A673 (cell line): ENCODE data around the gene DIP2B. TPM values are rescaled to one million over a fixed set of nuclear protein-coding genes. Genes with fewer than 3 reads are reported as not detected.

Source experiments
- BruUV-seq: library from RNA; stranded (reverse); fragments of 400-500 nt; replicated peaks from 2 replicates; lab custom pipeline; 2021; lab: Mats Ljungman, UMichigan
- CTCF ChIA-PET: fragments of 300-600 bp; sonication (Branson Sonifier 250); formaldehyde crosslinking; loops from one replicate; lab custom pipeline; 2022; ENCODE audit warnings: antibody characterized with exemption; lab: Charles Lee
- POLR2A ChIA-PET: fragments of 300-600 bp; sonication (Branson Sonifier 250); formaldehyde crosslinking; loops from one replicate; lab custom pipeline; 2022; ENCODE audit warnings: antibody characterized with exemption; ENCODE audit not compliant: low non-redundant PET; lab: Charles Lee
- DNase-seq: peaks from one replicate; pipeline ENCODE4 v3.0.0-alpha.2; 2015; ENCODE audit warnings: low spot score
- H3K27ac ChIP-seq: fragments of 200-600 bp; sonication (generic); 2 replicates; pipeline ENCODE4 v1.5.1; 2016; ENCODE audit warnings: mixed run types, low read depth, mild to moderate bottlenecking, mixed read lengths, antibody characterized with exemption, low read length; ENCODE audit not compliant: poor library complexity, severe bottlenecking
- H3K27me3 ChIP-seq: fragments of 200-600 bp; sonication (generic); replicated peaks from 2 replicates; pipeline ENCODE4 v1.6.1; 2017; ENCODE audit warnings: mixed run types, low read depth, mild to moderate bottlenecking, mixed read lengths, antibody characterized with exemption, low read length; ENCODE audit not compliant: insufficient read depth, poor library complexity
- H3K36me3 ChIP-seq: fragments of 200-600 bp; sonication (generic); 2 replicates; pipeline ENCODE4 v1.6.1; 2016; ENCODE audit warnings: mixed run types, mild to moderate bottlenecking, mixed read lengths, antibody characterized with exemption, low read length; ENCODE audit not compliant: insufficient read depth, poor library complexity, severe bottlenecking
- H3K4me1 ChIP-seq: fragments of 200-600 bp; sonication (generic); 2 replicates; pipeline ENCODE4 v1.6.1; 2017; ENCODE audit warnings: mixed run types, mild to moderate bottlenecking, mixed read lengths, antibody characterized with exemption, low read length; ENCODE audit not compliant: insufficient read depth, poor library complexity, severe bottlenecking
- H3K4me3 ChIP-seq: fragments of 200-600 bp; sonication (generic); 2 replicates; pipeline ENCODE4 v1.5.1; 2016; ENCODE audit warnings: low read depth, mixed run types, mild to moderate bottlenecking, mixed read lengths, low read length; ENCODE audit not compliant: poor library complexity, severe bottlenecking
- H3K9me3 ChIP-seq: fragments of 200-600 bp; sonication (generic); 2 replicates; pipeline ENCODE4 v1.6.1; 2016; ENCODE audit warnings: mixed run types, low read depth, mild to moderate bottlenecking, mixed read lengths, antibody characterized with exemption, low read length; ENCODE audit not compliant: poor library complexity, severe bottlenecking
- EZH2 ChIP-seq: fragments of 200-600 bp; sonication (generic); IDR thresholded peaks from 2 replicates; pipeline ENCODE4 v1.6.1; 2017; ENCODE audit warnings: borderline replicate concordance, low read depth, mild to moderate bottlenecking, mixed read lengths, antibody characterized with exemption, low read length; ENCODE audit not compliant: poor library complexity, severe bottlenecking
- intact Hi-C: fragments of 100-400 bp; cut with micrococcal nuclease; formaldehyde crosslinking; loops from one replicate; pipeline ENCODE4 v1.10.0; 2022; ENCODE audit not compliant: unreplicated experiment
- total RNA-seq: library from RNA; stranded (reverse); gene quantifications from 2 replicates; pipeline ENCODE4 v1.2.3, GENCODE V29; 2021
- TF ChIP-seq, protein P1 (sequence below): fragments of 300-800, 200-600 bp; sonication (generic); conservative IDR thresholded peaks from 2 replicates; pipeline ENCODE4 v1.5.1; 2017; ENCODE audit warnings: low read depth, mild to moderate bottlenecking, antibody characterized with exemption, low read length, moderate library complexity, mixed read lengths

Gene DIP2B
- total RNA-seq, 1 experiment from 2014 or later: 40.5 TPM

DNA sequence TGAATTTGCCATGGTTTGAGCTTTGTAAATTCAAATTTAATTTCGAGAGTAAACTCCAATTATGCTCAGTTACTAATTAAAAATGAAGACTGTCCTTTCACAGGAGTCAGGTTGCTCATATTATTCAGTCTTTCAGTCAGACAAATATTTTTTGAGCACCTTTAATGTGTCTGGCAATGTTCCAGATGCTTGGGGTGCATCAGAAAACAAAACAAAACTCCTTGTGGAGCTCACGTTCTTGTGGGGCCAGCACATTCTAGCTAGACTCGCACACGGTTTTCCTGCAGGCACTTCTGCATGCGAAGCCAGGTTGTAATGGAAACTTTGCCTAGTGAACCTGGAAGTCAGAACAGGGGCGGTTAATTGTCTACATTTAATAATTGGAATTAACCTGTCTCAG is 195.2 kb downstream of the DIP2B start:
- H3K36me3 ChIP-seq: peaks cover 46% of the 10 kb centered on the region
- POLR2A ChIA-PET: no interaction called here
- H3K27ac ChIP-seq: no peak overlapping the region
- TF ChIP-seq, protein P1, sequence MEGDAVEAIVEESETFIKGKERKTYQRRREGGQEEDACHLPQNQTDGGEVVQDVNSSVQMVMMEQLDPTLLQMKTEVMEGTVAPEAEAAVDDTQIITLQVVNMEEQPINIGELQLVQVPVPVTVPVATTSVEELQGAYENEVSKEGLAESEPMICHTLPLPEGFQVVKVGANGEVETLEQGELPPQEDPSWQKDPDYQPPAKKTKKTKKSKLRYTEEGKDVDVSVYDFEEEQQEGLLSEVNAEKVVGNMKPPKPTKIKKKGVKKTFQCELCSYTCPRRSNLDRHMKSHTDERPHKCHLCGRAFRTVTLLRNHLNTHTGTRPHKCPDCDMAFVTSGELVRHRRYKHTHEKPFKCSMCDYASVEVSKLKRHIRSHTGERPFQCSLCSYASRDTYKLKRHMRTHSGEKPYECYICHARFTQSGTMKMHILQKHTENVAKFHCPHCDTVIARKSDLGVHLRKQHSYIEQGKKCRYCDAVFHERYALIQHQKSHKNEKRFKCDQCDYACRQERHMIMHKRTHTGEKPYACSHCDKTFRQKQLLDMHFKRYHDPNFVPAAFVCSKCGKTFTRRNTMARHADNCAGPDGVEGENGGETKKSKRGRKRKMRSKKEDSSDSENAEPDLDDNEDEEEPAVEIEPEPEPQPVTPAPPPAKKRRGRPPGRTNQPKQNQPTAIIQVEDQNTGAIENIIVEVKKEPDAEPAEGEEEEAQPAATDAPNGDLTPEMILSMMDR: no peak
- no peak for TF ChIP-seq EZH2
- CTCF ChIA-PET: interaction anchor here (0.9 kb wide), 1 partner anchor 195 kb away, joined by 3 read pairs; the partner anchor contains the start of gene DIP2B
- H3K4me3 ChIP-seq: no peak overlapping the region
- DNase-seq: no peak
- H3K9me3 ChIP-seq: no peaks in the 10 kb centered on the region
- peaks cover 4% of the 10 kb centered on the region for H3K4me1 ChIP-seq
- BruUV-seq: no TSS peak
- no peaks in the 10 kb centered on the region for H3K27me3 ChIP-seq
- intact Hi-C loops: no loop called here

DNA sequence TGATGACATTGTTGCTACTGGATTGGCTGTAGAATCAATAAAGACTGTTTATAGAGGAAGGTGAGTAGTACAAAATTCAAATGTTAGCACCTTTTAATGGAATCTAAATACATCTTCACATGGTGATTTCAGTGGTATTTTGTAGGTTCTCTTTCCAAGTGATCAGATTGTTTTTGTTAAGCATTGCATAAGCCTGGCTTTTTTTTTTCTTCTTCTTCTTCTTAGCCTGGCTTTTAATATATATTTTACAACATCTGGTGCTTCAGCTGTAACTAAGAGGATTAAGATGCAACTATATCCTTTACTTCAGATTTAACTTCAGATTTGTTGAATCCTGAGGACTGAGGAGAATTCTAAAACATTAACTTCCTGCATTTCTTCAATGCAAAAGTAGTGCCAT is 201.8 kb downstream of the DIP2B start:
- POLR2A ChIA-PET: interaction anchor here (0.7 kb wide), 1 partner anchor 267 kb away, joined by 3 read pairs; no protein-coding TSS in a partner anchor
- peaks cover 34% of the 10 kb centered on the region for H3K36me3 ChIP-seq
- H3K4me1 ChIP-seq: peaks cover 36% of the 10 kb centered on the region
- peak; percentile 50 for DNase-seq
- no peaks in the 10 kb centered on the region for H3K27me3 ChIP-seq
- no peaks in the 10 kb centered on the region for H3K9me3 ChIP-seq
- BruUV-seq: no TSS peak
- no peak overlapping the region for H3K4me3 ChIP-seq
- intact Hi-C loops: no loop called here
- CTCF ChIA-PET: no interaction called here
- H3K27ac ChIP-seq: peak overlapping the region; percentile 63
- TF ChIP-seq, protein P1: no peak
- TF ChIP-seq EZH2: no peak

DNA sequence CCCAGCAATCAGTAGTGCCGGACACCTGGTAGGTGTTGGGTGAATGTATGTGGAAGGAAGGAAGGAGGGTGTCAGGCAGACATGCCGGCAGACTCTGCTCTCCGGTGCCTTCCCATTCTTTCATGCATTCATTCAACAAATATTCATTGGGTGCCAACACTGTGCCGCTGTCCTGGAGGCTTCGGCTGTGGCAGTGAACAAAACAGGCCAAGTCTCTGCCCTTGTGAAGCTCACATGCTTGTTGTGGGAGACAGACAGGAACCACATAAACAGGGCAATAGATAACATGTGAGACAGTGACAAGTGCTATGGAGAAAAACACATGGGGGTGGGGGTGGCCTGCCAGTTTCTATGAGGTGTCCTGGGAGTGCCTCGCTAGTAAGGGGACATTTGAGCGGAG is 202.6 kb downstream of the DIP2B start:
- CTCF ChIA-PET: no interaction called here
- intact Hi-C loops: no loop called here
- TF ChIP-seq EZH2: no peak
- TF ChIP-seq, protein P1: no peak

More for the DNA sequence above, 202.6 kb downstream of the DIP2B start:
- DNase-seq: no peak
- Histone ChIP-seq H3K27ac (peak overlapping the region; percentile 63), H3K27me3 (no peaks in the 10 kb centered on the region), H3K4me3 (no peak overlapping the region), H3K9me3 (no peaks in the 10 kb centered on the region), H3K4me1 (peaks cover 36% of the 10 kb centered on the region), H3K36me3 (peaks cover 34% of the 10 kb centered on the region)
- no TSS peak for BruUV-seq
- POLR2A ChIA-PET: no interaction called here
